Common myeloid progenitor, CD34-positive (primary cell): ENCODE data around the gene ADAMTS17.
"Not testable (repeated sequence)": the region's sequence is repeated elsewhere in the genome, so short reads cannot be mapped to it uniquely, and the experiment has no call there.

Source experiments
- CTCF ChIA-PET: fragments of 350-600 bp; sonication (Branson Sonifier 250); formaldehyde crosslinking; loops from one replicate; lab custom pipeline; 2021; ENCODE audit warnings: antibody characterized with exemption; lab: Charles Lee
- POLR2A ChIA-PET: fragments of 350-600 bp; sonication (Branson Sonifier 250); formaldehyde crosslinking; loops from one replicate; lab custom pipeline; 2021; ENCODE audit warnings: antibody characterized with exemption; lab: Charles Lee
- DNase-seq, 3 donors: peaks; one replicate each; pipeline versions ENCODE4 v3.0.0 to v3.0.0-alpha.2; 2013
- H3K27ac ChIP-seq, 2 experiments: 1 replicate in 1 of 2; 2 replicates in 1 of 2; pipeline ENCODE4 v1.7.0; 2013; ENCODE audit warnings: inconsistent platforms in 2 of 2, low read length in 2 of 2, mild to moderate bottlenecking in 2 of 2, low read depth in 1 of 2, moderate library complexity in 1 of 2; ENCODE audit not compliant: severe bottlenecking in 2 of 2, insufficient read depth in 1 of 2, poor library complexity in 1 of 2
- H3K27me3 ChIP-seq, 5 experiments: replicated peaks in 2 of 5; 1 replicate in 3 of 5; 2 replicates in 2 of 5; pipeline versions ENCODE4 v1.6.1 to v1.7.0; 2013; ENCODE audit warnings: low read length in 4 of 5, mild to moderate bottlenecking in 2 of 5, moderate library complexity in 2 of 5, inconsistent platforms in 1 of 5; ENCODE audit not compliant: insufficient read depth in 5 of 5, control insufficient read depth in 4 of 5
- H3K36me3 ChIP-seq, 4 experiments: 1 replicate in 2 of 4; 2 replicates in 2 of 4; pipeline versions ENCODE4 v1.6.1 to v1.7.0; 2013; ENCODE audit warnings: low read length in 3 of 4, control low read depth in 1 of 4, mild to moderate bottlenecking in 1 of 4; ENCODE audit not compliant: control insufficient read depth in 4 of 4, insufficient read depth in 4 of 4
- H3K4me1 ChIP-seq, 4 experiments: 1 replicate in 3 of 4; 2 replicates in 1 of 4; pipeline versions ENCODE4 v1.6.1 to v1.7.1; 2013; ENCODE audit warnings: low read length in 3 of 4, mild to moderate bottlenecking in 3 of 4, control low read depth in 1 of 4, inconsistent platforms in 1 of 4, moderate library complexity in 1 of 4; ENCODE audit not compliant: control insufficient read depth in 4 of 4, insufficient read depth in 4 of 4; ENCODE audit errors: control extremely low read depth in 1 of 4
- H3K4me3 ChIP-seq, 7 experiments: 1 replicate in 4 of 7; 2 replicates in 3 of 7; pipeline versions ENCODE4 v1.5.1 to v1.7.0; 2013; ENCODE audit warnings: mild to moderate bottlenecking in 7 of 7, low read length in 6 of 7, moderate library complexity in 6 of 7, inconsistent platforms in 2 of 7, low read depth in 2 of 7, control low read depth in 1 of 7; ENCODE audit not compliant: insufficient read depth in 4 of 7, control insufficient read depth in 1 of 7; ENCODE audit errors: extremely low read depth in 1 of 7
- H3K9me3 ChIP-seq, 5 experiments: 1 replicate in 4 of 5; 2 replicates in 1 of 5; pipeline versions ENCODE4 v1.6.1 to v1.7.1; 2013; ENCODE audit warnings: low read length in 4 of 5, mild to moderate bottlenecking in 2 of 5, inconsistent platforms in 1 of 5, low read depth in 1 of 5, moderate library complexity in 1 of 5; ENCODE audit not compliant: control insufficient read depth in 4 of 5, insufficient read depth in 2 of 5; ENCODE audit errors: control extremely low read depth in 1 of 5
- WGBS: methylation state at CpG from one replicate; pipeline ENCODE4 v1.1.5; 2013; ENCODE audit not compliant: insufficient coverage; 5-methylcytosine and 5-hydroxymethylcytosine counted together

The ADAMTS17 gene

DNA sequence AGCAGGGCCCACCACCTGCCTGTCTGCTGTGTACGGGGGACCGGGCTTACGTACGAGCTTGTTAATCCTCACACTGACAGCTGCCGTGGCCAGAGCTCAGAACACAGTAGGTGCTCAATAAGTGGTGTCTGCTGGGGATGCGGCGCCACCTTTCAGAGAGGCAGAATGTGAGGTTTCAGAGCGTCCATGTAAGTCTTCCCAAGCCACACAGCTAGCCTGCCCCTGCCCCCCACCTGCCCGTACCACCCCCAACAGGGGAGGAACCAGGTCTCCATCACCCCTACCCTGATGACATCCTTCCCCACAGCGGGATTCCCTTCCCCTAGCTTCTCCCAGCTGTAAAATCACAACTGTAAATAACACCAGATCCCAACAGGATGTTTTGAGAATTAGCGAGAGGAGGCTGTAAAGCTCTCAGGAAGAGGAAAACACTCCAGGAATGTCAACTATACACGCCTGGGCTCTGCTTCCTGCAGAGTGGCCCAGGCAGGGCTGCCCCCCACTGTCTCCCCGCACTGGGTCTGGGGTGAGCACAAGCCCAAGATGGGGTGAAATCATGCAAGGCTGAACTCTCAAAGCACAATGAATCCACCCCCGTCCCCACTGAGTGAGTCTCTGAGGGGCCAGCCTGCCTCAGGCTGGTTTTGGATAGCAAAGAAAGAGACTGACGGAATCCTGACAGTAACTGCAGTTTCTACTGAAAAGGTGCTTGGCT is 358.4 kb downstream of the ADAMTS17 start:
- ChIA-PET POLR2A (no interaction called here), CTCF (no interaction called here)
- Histone ChIP-seq H3K27me3 (peaks cover 0 to 73% (median 18%) of the 10 kb centered on the region in 5 experiments), H3K4me1 (no peaks in the 10 kb centered on the region), H3K27ac (no peak overlapping the region), H3K9me3 (peaks cover 0 to 2% (median 0%) of the 10 kb centered on the region in 5 experiments), H3K4me3 (no peak overlapping the region), H3K36me3 (no peaks in the 10 kb centered on the region)
- no peak for DNase-seq
- 5% methylated on average over 12 of the region's 15 CpGs for WGBS

DNA sequence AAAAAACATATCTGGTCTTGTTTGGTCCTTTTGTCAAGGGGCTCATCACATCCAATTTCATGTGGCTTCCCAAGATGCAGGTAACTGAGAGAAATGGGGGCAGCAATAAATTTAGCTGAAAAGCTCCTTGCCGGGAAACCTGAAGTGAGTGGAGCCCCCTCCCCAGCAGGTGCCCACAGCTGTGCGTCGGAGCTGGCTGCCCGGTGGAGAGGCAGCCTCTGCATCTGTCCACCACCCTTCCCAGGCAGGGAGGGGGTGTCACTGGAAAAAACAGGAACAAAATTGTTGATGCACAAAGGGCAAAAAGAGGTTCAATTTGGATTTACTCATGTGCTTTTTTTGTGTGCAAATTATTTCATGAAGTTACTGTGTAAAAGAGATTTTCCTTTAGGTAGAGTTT is 359.1 kb downstream of the ADAMTS17 start:
- DNase-seq = no peak

GRCh38 chr15:99981839-99982658 is 359.7 kb downstream of the ADAMTS17 start:
- DNase-seq = no peak
- no peaks in the 10 kb centered on the region for H3K4me1 ChIP-seq
- H3K27me3 ChIP-seq = peaks cover 0 to 65% (median 18%) of the 10 kb centered on the region in 5 experiments
- WGBS = 75% methylated on average over 16 of the region's 16 CpGs
- ChIA-PET CTCF (no interaction called here), POLR2A (no interaction called here)
- no peak overlapping the region for H3K4me3 ChIP-seq
- H3K27ac ChIP-seq = no peak overlapping the region
- no peaks in the 10 kb centered on the region for H3K9me3 ChIP-seq
- no peaks in the 10 kb centered on the region for H3K36me3 ChIP-seq

More for the DNA sequence above, 359.1 kb downstream of the ADAMTS17 start:
- Histone ChIP-seq H3K9me3 (peaks cover 0 to 2% (median 0%) of the 10 kb centered on the region in 5 experiments), H3K4me3 (no peak overlapping the region), H3K36me3 (no peaks in the 10 kb centered on the region), H3K27me3 (peaks cover 0 to 71% (median 18%) of the 10 kb centered on the region in 5 experiments), H3K4me1 (no peaks in the 10 kb centered on the region), H3K27ac (no peak overlapping the region)
- POLR2A ChIA-PET = no interaction called here
- WGBS = 20% methylated on average over 1 of the region's 4 CpGs
- CTCF ChIA-PET = no interaction called here

DNA sequence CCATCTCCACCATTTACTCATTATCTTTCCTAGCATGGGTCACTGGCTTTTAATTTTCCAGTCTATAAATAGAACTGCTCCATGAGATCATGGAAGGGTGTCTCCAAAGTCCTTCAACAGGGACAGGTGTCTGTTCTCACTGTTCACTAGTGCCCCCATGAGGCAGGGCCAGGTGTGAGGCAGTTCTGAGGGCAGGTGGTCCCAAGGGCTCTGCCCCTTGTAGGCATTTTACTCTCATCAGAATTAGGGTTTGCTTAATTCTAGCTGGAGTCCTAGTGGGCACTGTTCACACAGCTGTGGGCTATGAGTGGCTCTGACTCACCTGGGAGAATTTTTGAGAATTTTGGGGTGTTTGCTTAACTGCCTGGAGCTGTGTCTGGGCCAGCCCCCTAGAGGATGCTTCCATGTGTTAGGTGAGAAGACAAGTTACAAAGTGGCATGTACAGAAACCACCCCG is 360.6 kb downstream of the ADAMTS17 start:
- no peak for DNase-seq
- WGBS = no CpG with 5 or more reads among the region's 1 CpG
- POLR2A ChIA-PET = no interaction called here
- H3K36me3 ChIP-seq = no peaks in the 10 kb centered on the region
- no peak overlapping the region for H3K4me3 ChIP-seq
- no peaks in the 10 kb centered on the region for H3K4me1 ChIP-seq
- no peak overlapping the region for H3K27ac ChIP-seq
- peaks cover 0 to 65% (median 18%) of the 10 kb centered on the region in 5 experiments for H3K27me3 ChIP-seq
- H3K9me3 ChIP-seq = no peaks in the 10 kb centered on the region
- CTCF ChIA-PET = no interaction called here

DNA sequence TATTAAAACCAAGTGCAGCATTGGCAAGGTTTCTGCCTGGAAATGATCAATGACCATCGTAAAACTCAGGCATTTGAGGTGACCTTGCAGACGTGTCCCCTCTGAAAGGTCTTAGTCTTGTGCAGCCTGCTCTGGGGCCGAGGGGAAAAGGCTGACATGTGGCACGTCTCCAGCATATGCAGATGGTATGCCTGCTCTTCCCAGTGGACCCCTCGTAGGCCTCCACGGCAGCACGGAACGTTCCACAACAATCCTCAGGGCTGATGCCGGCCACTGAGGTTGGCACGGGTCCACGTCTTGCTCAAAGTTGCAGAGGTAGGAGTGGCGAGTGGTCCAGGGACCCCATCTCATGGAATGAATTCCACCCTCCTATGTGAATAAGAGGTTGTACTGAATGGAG is 361.0 kb downstream of the ADAMTS17 start:
- no peak for DNase-seq
- CTCF ChIA-PET = no interaction called here
- H3K9me3 ChIP-seq = no peaks in the 10 kb centered on the region
- H3K4me1 ChIP-seq = no peaks in the 10 kb centered on the region
- no peaks in the 10 kb centered on the region for H3K36me3 ChIP-seq
- H3K27me3 ChIP-seq = peaks cover 0 to 61% (median 18%) of the 10 kb centered on the region in 5 experiments
- no peak overlapping the region for H3K4me3 ChIP-seq
- 71% methylated on average over 5 of the region's 12 CpGs for WGBS
- H3K27ac ChIP-seq = no peak overlapping the region
- POLR2A ChIA-PET = no interaction called here

- peaks cover 0 to 53% (median 18%) of the 10 kb centered on the region in 5 experiments for H3K27me3 ChIP-seq
- DNase-seq, H3K4me1 ChIP-seq, H3K36me3 ChIP-seq, H3K27ac ChIP-seq, H3K9me3 ChIP-seq, POLR2A ChIA-PET, H3K4me3 ChIP-seq, CTCF ChIA-PET: not testable (repeated sequence)
- 92% methylated on average over 3 of the region's 5 CpGs for WGBS
Observed at GRCh38 chr15:99979886-99980285, 361.9 kb downstream of the ADAMTS17 start.

DNA sequence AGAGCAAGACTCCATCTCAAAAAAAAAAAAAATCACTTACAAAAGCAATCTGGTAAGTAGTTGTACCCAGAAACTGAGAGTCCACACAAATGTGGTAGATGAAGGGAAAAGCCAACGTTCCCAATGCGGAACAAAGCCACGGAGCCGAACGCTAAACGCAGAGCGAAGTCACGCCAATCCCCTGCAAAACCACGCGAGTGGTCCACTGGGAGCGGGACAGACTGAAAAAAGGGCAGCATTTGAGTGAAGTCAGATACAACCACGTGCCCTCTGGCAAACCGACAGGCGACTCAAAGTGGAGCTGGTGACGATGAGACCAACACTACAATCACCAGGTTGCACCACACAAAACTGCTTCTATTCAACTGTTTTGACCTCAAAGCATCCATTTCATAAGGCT is 362.4 kb downstream of the ADAMTS17 start:
- WGBS = 93% methylated on average over 12 of the region's 15 CpGs
- no peak for DNase-seq
- ChIA-PET POLR2A (no interaction called here), CTCF (no interaction called here)
- Histone ChIP-seq H3K4me1 (no peaks in the 10 kb centered on the region), H3K4me3 (no peak overlapping the region), H3K36me3 (no peaks in the 10 kb centered on the region), H3K27ac (no peak overlapping the region), H3K9me3 (no peaks in the 10 kb centered on the region), H3K27me3 (peaks cover 0 to 48% (median 16%) of the 10 kb centered on the region in 5 experiments)
